T-helper 2 cell treated with Interferon-gamma antibody and Interleukin-4, amounts not matched to agents 5 μg/mL and 100 μg/mL, for 36 hours (primary cell): ENCODE data around the gene CDH6.

Experiments
- DNase-seq: peaks from one replicate; pipeline ENCODE4 v3.0.0; 2021; ENCODE audit warnings: low spot score
- H3K27ac Mint-ChIP-seq: one replicate; pipeline ENCODE4 v1.8.0; 2021; ENCODE audit warnings: mild to moderate bottlenecking, mixed read lengths
- H3K27me3 Mint-ChIP-seq: one replicate; pipeline ENCODE4 v1.8.0; 2021; ENCODE audit warnings: low read depth, mixed read lengths
- H3K36me3 Mint-ChIP-seq: one replicate; pipeline ENCODE4 v1.8.0; 2021; ENCODE audit warnings: low read depth, mixed read lengths
- H3K4me1 Mint-ChIP-seq: one replicate; pipeline ENCODE4 v1.8.0; 2021; ENCODE audit warnings: low read depth, mixed read lengths
- H3K4me3 Mint-ChIP-seq: one replicate; pipeline ENCODE4 v1.8.0; 2022; ENCODE audit warnings: mild to moderate bottlenecking, moderate library complexity, mixed read lengths
- H3K9me3 Mint-ChIP-seq: one replicate; pipeline ENCODE4 v1.8.0; 2021; ENCODE audit warnings: mixed read lengths

The CDH6 gene

DNA sequence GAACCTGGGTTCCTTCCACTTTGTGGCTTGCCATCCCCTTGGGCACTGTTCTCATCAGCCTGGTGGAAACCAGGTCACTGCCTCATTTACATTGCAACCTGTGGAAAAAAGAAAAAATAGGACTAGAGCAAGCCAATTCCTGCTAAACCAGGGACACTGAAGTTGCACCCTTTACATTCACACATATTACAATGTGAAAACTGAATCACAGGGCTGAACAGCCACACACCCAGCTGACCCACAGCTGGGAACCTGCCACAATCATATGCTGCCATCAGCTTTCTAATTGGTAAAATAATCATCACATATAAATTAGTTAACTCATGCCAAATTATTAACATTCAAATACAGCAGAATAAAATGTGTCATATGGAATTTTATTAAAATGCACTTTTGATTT, 94.5 kb downstream of the CDH6 start:
- Mint-ChIP-seq H3K27me3 (no peaks in the 10 kb centered on the region), H3K27ac (no peak overlapping the region), H3K4me3 (no peak overlapping the region), H3K9me3 (no peaks in the 10 kb centered on the region), H3K36me3 (no peaks in the 10 kb centered on the region), H3K4me1 (no peaks in the 10 kb centered on the region)
- DNase-seq = no peak

- Mint-ChIP-seq H3K9me3 (no peaks in the 10 kb centered on the region), H3K4me1 (no peaks in the 10 kb centered on the region), H3K36me3 (no peaks in the 10 kb centered on the region), H3K27ac (no peak overlapping the region), H3K4me3 (no peak overlapping the region), H3K27me3 (no peaks in the 10 kb centered on the region)
- DNase-seq = no peak
Measured at GRCh38 chr5:31289429-31289828, 95.9 kb downstream of the CDH6 start.

- H3K4me1 Mint-ChIP-seq = no peaks in the 10 kb centered on the region
- no peak for DNase-seq
- no peaks in the 10 kb centered on the region for H3K27me3 Mint-ChIP-seq
- no peaks in the 10 kb centered on the region for H3K9me3 Mint-ChIP-seq
- H3K27ac Mint-ChIP-seq = no peak overlapping the region
- no peak overlapping the region for H3K4me3 Mint-ChIP-seq
- no peaks in the 10 kb centered on the region for H3K36me3 Mint-ChIP-seq
Measured at GRCh38 chr5:31291323-31291854, 97.9 kb downstream of the CDH6 start.

DNA sequence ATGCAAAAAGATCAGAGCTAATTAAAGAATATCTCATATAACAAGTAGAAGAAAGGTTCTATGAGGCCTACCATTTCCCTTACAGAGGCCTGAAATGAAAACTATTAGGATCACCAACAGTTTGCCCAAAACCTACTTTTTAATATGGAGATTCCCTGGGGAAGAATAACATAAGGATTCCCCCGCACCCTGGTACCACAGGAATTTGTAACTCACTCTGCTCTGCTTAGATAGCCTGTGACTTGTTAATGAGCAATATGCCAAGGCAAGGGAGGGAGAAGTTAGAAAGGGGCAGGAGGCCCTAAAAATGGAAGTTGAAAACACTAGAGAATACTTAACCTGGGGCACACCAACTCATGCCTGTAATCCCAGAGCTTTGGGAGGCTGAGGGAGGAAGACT, 107.0 kb downstream of the CDH6 start:
- no peak overlapping the region for H3K27ac Mint-ChIP-seq
- no peaks in the 10 kb centered on the region for H3K27me3 Mint-ChIP-seq
- no peak for DNase-seq
- H3K4me3 Mint-ChIP-seq = no peak overlapping the region
- H3K36me3 Mint-ChIP-seq = no peaks in the 10 kb centered on the region
- H3K9me3 Mint-ChIP-seq = no peaks in the 10 kb centered on the region
- no peaks in the 10 kb centered on the region for H3K4me1 Mint-ChIP-seq

- Mint-ChIP-seq H3K27me3 (no peaks in the 10 kb centered on the region), H3K9me3 (no peaks in the 10 kb centered on the region), H3K36me3 (no peaks in the 10 kb centered on the region), H3K4me1 (no peaks in the 10 kb centered on the region), H3K27ac (no peak overlapping the region), H3K4me3 (no peak overlapping the region)
- no peak for DNase-seq
Measured at GRCh38 chr5:31301833-31302232, 108.3 kb downstream of the CDH6 start.

DNA sequence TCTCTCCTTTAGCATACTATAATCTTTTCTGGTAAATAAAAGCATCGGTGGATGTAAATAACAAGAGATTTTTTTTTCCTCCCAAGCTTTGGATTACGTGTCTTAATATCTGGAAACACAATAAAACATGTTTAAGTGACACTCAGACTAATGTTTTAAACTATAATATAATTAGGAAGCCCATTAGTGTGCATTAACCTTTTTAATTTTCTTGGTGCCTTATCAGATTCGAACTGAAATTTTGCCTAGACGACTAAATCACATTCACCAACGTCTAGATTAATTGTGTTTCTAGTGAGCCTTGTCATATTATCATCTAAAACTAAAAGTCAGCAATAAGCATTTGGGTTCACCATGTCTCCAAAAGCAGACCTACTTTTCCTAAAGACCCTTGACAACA, 110.2 kb downstream of the CDH6 start:
- H3K4me1 Mint-ChIP-seq = no peaks in the 10 kb centered on the region
- no peak overlapping the region for H3K27ac Mint-ChIP-seq
- H3K36me3 Mint-ChIP-seq = no peaks in the 10 kb centered on the region
- no peak overlapping the region for H3K4me3 Mint-ChIP-seq
- H3K9me3 Mint-ChIP-seq = no peaks in the 10 kb centered on the region
- DNase-seq = no peak
- no peaks in the 10 kb centered on the region for H3K27me3 Mint-ChIP-seq

DNA sequence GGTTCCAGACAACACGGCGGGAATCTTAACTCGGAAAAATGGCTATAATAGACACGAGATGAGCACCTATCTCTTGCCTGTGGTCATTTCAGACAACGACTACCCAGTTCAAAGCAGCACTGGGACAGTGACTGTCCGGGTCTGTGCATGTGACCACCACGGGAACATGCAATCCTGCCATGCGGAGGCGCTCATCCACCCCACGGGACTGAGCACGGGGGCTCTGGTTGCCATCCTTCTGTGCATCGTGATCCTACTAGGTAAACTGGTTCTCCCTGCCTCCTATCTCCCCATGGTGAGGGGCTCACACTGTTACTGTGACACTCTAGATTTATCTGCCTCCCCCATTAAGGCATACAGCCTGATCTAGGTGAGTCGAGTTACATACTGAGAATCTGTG, 124.2 kb downstream of the CDH6 start:
- Mint-ChIP-seq H3K4me3 (no peak overlapping the region), H3K27ac (no peak overlapping the region), H3K27me3 (no peaks in the 10 kb centered on the region), H3K9me3 (no peaks in the 10 kb centered on the region), H3K36me3 (no peaks in the 10 kb centered on the region), H3K4me1 (no peaks in the 10 kb centered on the region)
- DNase-seq = no peak

DNA sequence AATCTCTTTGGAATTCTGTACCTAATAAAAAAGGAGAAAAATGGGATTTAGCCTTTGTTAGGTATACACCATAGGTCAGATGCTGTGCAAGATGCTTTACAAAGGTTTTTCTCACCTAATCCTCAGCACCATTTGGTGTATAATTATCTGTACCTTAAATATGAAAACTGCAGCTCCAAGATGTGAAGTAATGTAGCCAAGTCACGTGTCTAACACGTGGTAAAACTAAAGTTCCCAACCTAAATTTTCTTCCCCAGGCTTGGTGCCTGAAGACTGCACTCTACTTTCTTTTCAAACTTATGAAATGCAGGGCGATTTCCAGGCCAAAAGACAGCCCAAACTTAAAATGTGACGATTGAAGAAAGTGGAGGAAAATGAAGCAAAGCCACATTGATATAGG, 125.8 kb downstream of the CDH6 start:
- no peaks in the 10 kb centered on the region for H3K9me3 Mint-ChIP-seq
- no peak for DNase-seq
- no peaks in the 10 kb centered on the region for H3K27me3 Mint-ChIP-seq
- no peaks in the 10 kb centered on the region for H3K4me1 Mint-ChIP-seq
- H3K4me3 Mint-ChIP-seq = no peak overlapping the region
- no peak overlapping the region for H3K27ac Mint-ChIP-seq
- H3K36me3 Mint-ChIP-seq = no peaks in the 10 kb centered on the region

- Mint-ChIP-seq H3K9me3 (no peaks in the 10 kb centered on the region), H3K27ac (no peak overlapping the region), H3K4me3 (no peak overlapping the region), H3K4me1 (no peaks in the 10 kb centered on the region), H3K36me3 (no peaks in the 10 kb centered on the region), H3K27me3 (no peaks in the 10 kb centered on the region)
- DNase-seq = no peak
Measured at GRCh38 chr5:31322946-31323345, 129.5 kb downstream of the CDH6 start.

- Mint-ChIP-seq H3K4me1 (no peaks in the 10 kb centered on the region), H3K4me3 (no peak overlapping the region), H3K27me3 (peaks cover 1% of the 10 kb centered on the region), H3K9me3 (no peaks in the 10 kb centered on the region), H3K27ac (no peak overlapping the region), H3K36me3 (no peaks in the 10 kb centered on the region)
- DNase-seq = no peak
Measured at GRCh38 chr5:31324842-31325241, 131.4 kb downstream of the CDH6 start.

DNA sequence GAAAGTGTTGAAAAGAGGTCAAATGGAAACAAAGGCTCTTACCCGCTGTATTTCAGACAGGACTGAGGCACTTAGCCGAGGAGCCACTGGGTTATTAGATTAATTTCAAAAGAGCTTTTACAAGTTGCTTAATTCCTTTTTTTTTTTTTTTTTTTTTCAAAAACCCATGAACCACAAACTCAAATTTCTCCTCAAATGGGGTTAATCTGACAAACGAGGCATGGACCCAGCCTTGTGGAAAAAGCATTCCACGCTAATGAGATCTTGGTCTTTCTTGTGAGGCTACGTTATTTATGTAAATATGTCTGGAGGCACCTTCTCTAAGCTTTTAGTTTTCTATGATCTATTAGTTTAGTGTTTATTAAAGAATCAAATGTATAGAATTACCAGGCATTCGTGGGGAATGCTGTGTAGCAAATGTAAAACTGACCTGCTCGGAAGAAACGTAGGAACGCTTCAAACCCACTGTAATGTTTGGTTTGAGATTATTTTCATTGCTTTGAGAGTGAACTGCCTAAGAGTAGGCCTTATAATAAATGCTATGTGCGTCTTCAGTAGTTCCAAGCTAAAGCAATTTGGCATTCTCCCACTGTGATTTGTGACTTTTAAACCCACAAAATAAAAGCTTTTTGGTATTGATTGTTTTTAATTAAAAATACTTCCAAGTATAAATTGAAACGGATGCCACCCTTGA, 134.7 kb downstream of the CDH6 start:
- H3K36me3 Mint-ChIP-seq = no peaks in the 10 kb centered on the region
- no peak overlapping the region for H3K4me3 Mint-ChIP-seq
- H3K27ac Mint-ChIP-seq = no peak overlapping the region
- H3K27me3 Mint-ChIP-seq = peaks cover 2% of the 10 kb centered on the region
- no peaks in the 10 kb centered on the region for H3K9me3 Mint-ChIP-seq
- H3K4me1 Mint-ChIP-seq = no peaks in the 10 kb centered on the region
- DNase-seq = no peak

DNA sequence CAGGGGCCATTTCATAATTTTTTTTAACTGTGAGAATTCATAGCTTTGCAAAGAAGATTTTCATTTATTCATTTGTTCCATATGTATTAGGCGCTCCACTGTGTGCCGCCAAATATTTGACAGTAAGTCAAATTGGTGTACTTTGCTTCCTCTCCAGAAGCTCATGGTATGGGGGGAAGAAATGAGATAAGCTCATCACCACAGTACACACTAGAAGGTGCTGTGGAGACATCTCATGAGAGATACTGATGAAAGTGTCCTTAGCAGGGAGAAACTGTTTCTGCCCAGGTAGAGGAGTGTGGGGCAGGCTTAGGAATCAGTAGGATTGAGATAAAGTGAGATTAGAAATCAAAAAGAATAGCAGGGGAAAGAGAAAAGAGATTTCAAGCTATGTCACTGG, 136.2 kb downstream of the CDH6 start:
- H3K27me3 Mint-ChIP-seq = peaks cover 2% of the 10 kb centered on the region
- DNase-seq = no peak
- H3K4me1 Mint-ChIP-seq = no peaks in the 10 kb centered on the region

GRCh38 chr5:31332160-31332559, 138.7 kb downstream of the CDH6 start:
- Mint-ChIP-seq H3K4me3 (no peak overlapping the region), H3K4me1 (no peaks in the 10 kb centered on the region), H3K27me3 (peaks cover 2% of the 10 kb centered on the region), H3K9me3 (no peaks in the 10 kb centered on the region), H3K36me3 (no peaks in the 10 kb centered on the region), H3K27ac (no peak overlapping the region)
- DNase-seq = no peak

More for the DNA sequence above, 136.2 kb downstream of the CDH6 start:
- no peak overlapping the region for H3K27ac Mint-ChIP-seq
- H3K36me3 Mint-ChIP-seq = no peaks in the 10 kb centered on the region
- H3K9me3 Mint-ChIP-seq = no peaks in the 10 kb centered on the region
- H3K4me3 Mint-ChIP-seq = no peak overlapping the region

DNA sequence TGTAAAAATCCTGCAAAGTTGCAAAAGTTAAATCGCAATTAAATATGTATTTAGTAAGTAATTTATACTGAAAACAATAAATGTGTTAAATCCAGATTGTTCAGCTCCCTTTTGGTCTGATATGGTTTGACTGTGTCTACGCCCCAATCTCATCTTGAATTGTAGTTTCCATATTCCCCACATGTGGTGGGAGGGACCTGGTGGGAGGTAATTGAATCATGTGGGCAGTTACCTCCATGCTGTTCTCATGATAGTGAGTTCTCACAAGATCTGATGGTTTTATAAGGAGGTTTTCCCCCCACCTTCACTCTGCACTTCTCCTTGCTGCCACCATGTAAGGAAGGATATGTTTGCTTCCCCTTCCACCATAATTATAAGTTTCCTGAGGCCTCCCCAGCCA, 140.0 kb downstream of the CDH6 start:
- no peak for DNase-seq
- Mint-ChIP-seq H3K9me3 (no peaks in the 10 kb centered on the region), H3K36me3 (no peaks in the 10 kb centered on the region), H3K4me3 (no peak overlapping the region), H3K27me3 (peaks cover 2% of the 10 kb centered on the region), H3K4me1 (no peaks in the 10 kb centered on the region), H3K27ac (no peak overlapping the region)
